ENCODE measurements around the gene ALG13. TPM values are rescaled to one million over a fixed set of nuclear protein-coding genes. Genes with fewer than 3 reads are reported as not detected.

ALG13 gene
- total RNA-seq, 4 donors from 2014 or later, result 15.7 to 42.0 (median 18.7) TPM

- in situ Hi-C loops (cut with MboI; ENCODE audit: low sequenced_read_pairs in 4 of 4) (no loop called here), intact Hi-C loops (cut with DNase I; ENCODE audit: low total_unique reads) (no loop called here)
- no peak overlapping the region for H3K4me3 ChIP-seq
- TF ChIP-seq CTCF (IDR thresholded peaks at IDR 0.05 in 4 of 5, conservative IDR thresholded peaks at IDR 0.05 in 1 of 5) (no peak), POLR2A (IDR thresholded peaks at IDR 0.05) (no peak)
- DNase-seq (no peak), ATAC-seq (no peak)
- H3K27me3 ChIP-seq, result peaks cover 0 to 4% (median 0%) of the 10 kb centered on the region in 3 donors
- no peaks in the 10 kb centered on the region for H3K9me3 ChIP-seq
- H3K27ac ChIP-seq, result no peak overlapping the region
- H3K4me1 ChIP-seq, result no peaks in the 10 kb centered on the region
- H3K36me3 ChIP-seq, result no peaks in the 10 kb centered on the region
Observed at GRCh38 chrX:111646515-111646914, 34.5 kb upstream of the ALG13 start.

GRCh38 chrX:111648802-111649201 is 32.2 kb upstream of the ALG13 start:
- TF ChIP-seq CTCF (IDR thresholded peaks at IDR 0.05 in 4 of 5, conservative IDR thresholded peaks at IDR 0.05 in 1 of 5) (no peak), POLR2A (IDR thresholded peaks at IDR 0.05) (no peak)
- H3K27ac ChIP-seq, result no peak overlapping the region

GRCh38 chrX:111649638-111650037 is 31.3 kb upstream of the ALG13 start:
- intact Hi-C loops (cut with DNase I; ENCODE audit: low total_unique reads), result no loop called here
- Histone ChIP-seq H3K27ac (no peak overlapping the region), H3K36me3 (no peaks in the 10 kb centered on the region), H3K4me1 (no peaks in the 10 kb centered on the region), H3K27me3 (peaks cover 0 to 4% (median 0%) of the 10 kb centered on the region in 3 donors), H3K4me3 (no peak overlapping the region), H3K9me3 (no peaks in the 10 kb centered on the region)
- in situ Hi-C loops (cut with MboI; ENCODE audit: low sequenced_read_pairs in 4 of 4), result no loop called here
- TF ChIP-seq CTCF (IDR thresholded peaks at IDR 0.05 in 4 of 5, conservative IDR thresholded peaks at IDR 0.05 in 1 of 5) (no peak), POLR2A (IDR thresholded peaks at IDR 0.05) (no peak)
- DNase-seq, result no peak
- no peak for ATAC-seq

More at GRCh38 chrX:111648802-111649201, 32.2 kb upstream of the ALG13 start:
- Histone ChIP-seq H3K4me3 (no peak overlapping the region), H3K36me3 (no peaks in the 10 kb centered on the region), H3K9me3 (no peaks in the 10 kb centered on the region), H3K27me3 (peaks cover 0 to 4% (median 0%) of the 10 kb centered on the region in 3 donors), H3K4me1 (no peaks in the 10 kb centered on the region)
- no peak for DNase-seq
- no peak for ATAC-seq
- in situ Hi-C loops (cut with MboI; ENCODE audit: low sequenced_read_pairs in 4 of 4), result no loop called here
- intact Hi-C loops (cut with DNase I; ENCODE audit: low total_unique reads), result no loop called here

GRCh38 chrX:111650845-111651244 is 30.1 kb upstream of the ALG13 start:
- TF ChIP-seq POLR2A (IDR thresholded peaks at IDR 0.05) (no peak), CTCF (IDR thresholded peaks at IDR 0.05 in 4 of 5, conservative IDR thresholded peaks at IDR 0.05 in 1 of 5) (no peak)
- intact Hi-C loops (cut with DNase I; ENCODE audit: low total_unique reads) (no loop called here), in situ Hi-C loops (cut with MboI; ENCODE audit: low sequenced_read_pairs in 4 of 4) (no loop called here)
- ATAC-seq (no peak), DNase-seq (no peak)
- H3K9me3 ChIP-seq, result no peaks in the 10 kb centered on the region
- no peaks in the 10 kb centered on the region for H3K4me1 ChIP-seq
- H3K36me3 ChIP-seq, result no peaks in the 10 kb centered on the region
- H3K4me3 ChIP-seq, result no peak overlapping the region
- H3K27me3 ChIP-seq, result peaks cover 0 to 4% (median 0%) of the 10 kb centered on the region in 3 donors
- no peak overlapping the region for H3K27ac ChIP-seq

GRCh38 chrX:111652719-111653118 is 28.3 kb upstream of the ALG13 start:
- Histone ChIP-seq H3K4me1 (no peaks in the 10 kb centered on the region), H3K27ac (no peak overlapping the region), H3K36me3 (no peaks in the 10 kb centered on the region), H3K4me3 (no peak overlapping the region), H3K9me3 (no peaks in the 10 kb centered on the region), H3K27me3 (peaks cover 0 to 4% (median 0%) of the 10 kb centered on the region in 3 donors)
- TF ChIP-seq CTCF (IDR thresholded peaks at IDR 0.05 in 4 of 5, conservative IDR thresholded peaks at IDR 0.05 in 1 of 5) (no peak), POLR2A (IDR thresholded peaks at IDR 0.05) (no peak)
- no peak for DNase-seq
- intact Hi-C loops (cut with DNase I; ENCODE audit: low total_unique reads), result no loop called here
- no peak for ATAC-seq
- in situ Hi-C loops (cut with MboI; ENCODE audit: low sequenced_read_pairs in 4 of 4), result no loop called here
